Memory B cell (primary cell): Measurements from ENCODE around the gene ENTPD2.

Experiments
- ATAC-seq: fragments of 150-1000 bp; cut with Tn5 transposase; 2 replicates; pipeline ENCODE4 v1.10.0; 2021; ENCODE audit warnings: low read depth, mild to moderate bottlenecking, moderate library complexity
- DNase-seq, 2 donors: peaks; one replicate each; pipeline ENCODE4 v3.0.0; 2022; ENCODE audit warnings: low spot score in 2 of 2
- H3K27ac Mint-ChIP-seq: one replicate; pipeline ENCODE4 v1.8.0; 2022; ENCODE audit warnings: mild to moderate bottlenecking, moderate library complexity, mixed read lengths
- H3K27me3 Mint-ChIP-seq: one replicate; pipeline ENCODE4 v1.8.0; 2022; ENCODE audit warnings: mixed read lengths
- H3K36me3 Mint-ChIP-seq: one replicate; pipeline ENCODE4 v1.8.0; 2022; ENCODE audit warnings: mild to moderate bottlenecking, mixed read lengths
- H3K4me1 Mint-ChIP-seq: one replicate; pipeline ENCODE4 v1.8.0; 2022; ENCODE audit warnings: mixed read lengths
- H3K4me3 Mint-ChIP-seq: one replicate; pipeline ENCODE4 v1.8.0; 2022; ENCODE audit warnings: mild to moderate bottlenecking, moderate library complexity, mixed read lengths
- H3K9me3 Mint-ChIP-seq: one replicate; pipeline ENCODE4 v1.8.0; 2022; ENCODE audit warnings: mixed read lengths

The ENTPD2 gene

GRCh38 chr9:137018761-137019559 lies 34.9 kb downstream of the ENTPD2 start:
- Mint-ChIP-seq H3K27ac (no peak overlapping the region), H3K27me3 (no peaks in the 10 kb centered on the region), H3K36me3 (peaks cover 4% of the 10 kb centered on the region), H3K9me3 (no peaks in the 10 kb centered on the region), H3K4me3 (no peak overlapping the region), H3K4me1 (peaks cover 4% of the 10 kb centered on the region)
- DNase-seq = no peak
- ATAC-seq = no peak

- DNase-seq = no peak
- Mint-ChIP-seq H3K27me3 (no peaks in the 10 kb centered on the region), H3K9me3 (no peaks in the 10 kb centered on the region), H3K27ac (no peak overlapping the region), H3K4me1 (peaks cover 4% of the 10 kb centered on the region), H3K36me3 (peaks cover 4% of the 10 kb centered on the region), H3K4me3 (no peak overlapping the region)
- ATAC-seq = no peak
Measured at GRCh38 chr9:137017791-137018497, 35.9 kb downstream of the ENTPD2 start.

GRCh38 chr9:137017071-137017470 lies 36.8 kb downstream of the ENTPD2 start:
- H3K27ac Mint-ChIP-seq = no peak overlapping the region
- peaks cover 3% of the 10 kb centered on the region for H3K4me1 Mint-ChIP-seq
- peaks cover 4% of the 10 kb centered on the region for H3K36me3 Mint-ChIP-seq
- H3K27me3 Mint-ChIP-seq = no peaks in the 10 kb centered on the region
- DNase-seq = no peak
- no peaks in the 10 kb centered on the region for H3K9me3 Mint-ChIP-seq
- H3K4me3 Mint-ChIP-seq = no peak overlapping the region
- ATAC-seq = no peak

DNA sequence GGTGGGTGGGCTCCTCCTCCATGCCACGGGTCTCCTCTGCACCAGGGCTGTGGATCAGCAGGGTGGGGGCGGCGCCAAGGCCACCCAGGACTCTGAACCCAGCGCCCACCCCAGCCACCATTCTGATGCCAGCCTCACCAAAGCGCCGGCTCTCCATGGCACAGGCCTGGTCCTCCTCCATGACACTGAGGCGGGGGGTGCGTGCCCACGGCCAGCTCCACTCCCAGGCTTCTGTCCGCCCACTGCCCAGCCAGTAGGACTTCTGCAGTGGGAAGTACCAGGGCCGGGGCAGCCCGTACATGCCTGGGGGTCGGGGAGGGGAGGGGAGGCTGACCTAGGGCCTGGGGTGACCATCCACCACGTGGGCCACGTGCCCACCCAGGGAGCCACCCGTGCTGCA lies 37.4 kb downstream of the ENTPD2 start:
- no peaks in the 10 kb centered on the region for H3K4me1 Mint-ChIP-seq
- H3K27ac Mint-ChIP-seq = no peak overlapping the region
- H3K4me3 Mint-ChIP-seq = no peak overlapping the region
- H3K36me3 Mint-ChIP-seq = peaks cover 8% of the 10 kb centered on the region
- H3K27me3 Mint-ChIP-seq = no peaks in the 10 kb centered on the region
- ATAC-seq = no peak
- no peaks in the 10 kb centered on the region for H3K9me3 Mint-ChIP-seq
- DNase-seq = no peak

DNA sequence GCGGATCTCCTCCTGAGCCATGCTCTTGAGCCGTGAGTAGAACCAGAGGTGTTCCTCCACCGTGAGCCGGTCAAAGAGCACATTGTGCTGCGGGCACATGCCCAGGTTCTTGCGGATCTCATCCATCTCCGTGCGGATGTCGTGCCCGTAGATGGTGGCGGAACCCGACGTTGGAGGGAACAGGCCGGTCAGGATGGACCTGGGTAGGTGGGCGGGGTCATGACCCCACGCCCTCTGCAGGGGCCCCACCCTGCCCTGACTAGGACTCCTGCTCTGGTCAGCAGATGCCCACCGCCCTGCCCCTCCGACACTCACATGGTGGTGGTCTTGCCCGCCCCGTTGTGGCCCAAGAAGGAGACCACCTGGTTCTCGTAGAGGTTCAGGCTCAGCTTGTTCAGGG lies 37.9 kb downstream of the ENTPD2 start:
- Mint-ChIP-seq H3K4me3 (no peak overlapping the region), H3K27me3 (no peaks in the 10 kb centered on the region), H3K4me1 (no peaks in the 10 kb centered on the region), H3K36me3 (peaks cover 10% of the 10 kb centered on the region), H3K27ac (no peak overlapping the region), H3K9me3 (no peaks in the 10 kb centered on the region)
- DNase-seq = no peak
- no peak for ATAC-seq

DNA sequence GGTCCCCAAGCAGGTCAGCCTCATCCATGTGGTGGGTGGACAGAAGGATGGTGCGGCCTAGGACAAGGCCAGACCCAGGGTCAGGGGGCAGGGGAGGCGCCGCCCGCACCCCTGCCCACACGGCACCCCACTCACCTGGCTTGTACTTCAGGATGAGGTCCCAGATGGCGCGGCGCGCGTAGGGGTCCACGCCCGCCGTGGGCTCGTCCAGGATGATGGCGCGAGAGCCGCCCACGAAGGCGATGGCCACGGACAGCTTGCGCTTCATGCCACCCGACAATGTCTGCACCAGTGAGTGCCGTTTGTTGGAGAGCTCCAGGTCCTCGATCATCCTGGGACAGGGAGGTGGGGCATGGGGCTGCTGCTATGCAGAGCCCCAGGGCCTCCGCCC lies 38.3 kb downstream of the ENTPD2 start:
- Mint-ChIP-seq H3K4me1 (no peaks in the 10 kb centered on the region), H3K36me3 (peaks cover 10% of the 10 kb centered on the region), H3K9me3 (no peaks in the 10 kb centered on the region), H3K4me3 (no peak overlapping the region), H3K27me3 (no peaks in the 10 kb centered on the region), H3K27ac (no peak overlapping the region)
- DNase-seq (no peak), ATAC-seq (no peak)

- Mint-ChIP-seq H3K9me3 (no peaks in the 10 kb centered on the region), H3K4me1 (no peaks in the 10 kb centered on the region), H3K4me3 (no peak overlapping the region), H3K36me3 (peaks cover 10% of the 10 kb centered on the region), H3K27me3 (no peaks in the 10 kb centered on the region), H3K27ac (no peak overlapping the region)
- DNase-seq (no peak), ATAC-seq (no peak)
Measured at GRCh38 chr9:137014776-137015539, 38.9 kb downstream of the ENTPD2 start.

DNA sequence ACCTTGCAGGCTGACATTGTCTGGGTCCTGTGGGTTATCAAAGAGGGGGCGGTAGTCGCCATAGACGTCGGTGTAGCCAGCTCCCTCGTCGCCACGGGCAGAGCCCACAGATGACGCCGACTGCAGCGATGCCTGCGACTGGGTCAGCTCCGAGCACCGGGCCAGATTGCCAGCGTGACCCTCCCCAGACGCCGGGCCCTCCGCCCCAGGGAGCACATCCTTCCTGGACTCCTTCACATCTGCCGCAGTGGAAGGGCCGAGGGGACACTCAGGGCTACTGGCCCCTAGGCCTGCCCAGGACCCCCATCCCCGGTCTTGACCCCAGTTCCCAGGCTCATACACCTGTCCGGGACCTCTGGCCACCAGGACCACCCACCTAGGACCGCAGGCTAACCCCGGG lies 39.7 kb downstream of the ENTPD2 start:
- ATAC-seq = no peak
- Mint-ChIP-seq H3K27ac (no peak overlapping the region), H3K36me3 (peaks cover 10% of the 10 kb centered on the region), H3K27me3 (no peaks in the 10 kb centered on the region), H3K4me1 (no peaks in the 10 kb centered on the region), H3K4me3 (no peak overlapping the region), H3K9me3 (no peaks in the 10 kb centered on the region)
- no peak for DNase-seq

DNA sequence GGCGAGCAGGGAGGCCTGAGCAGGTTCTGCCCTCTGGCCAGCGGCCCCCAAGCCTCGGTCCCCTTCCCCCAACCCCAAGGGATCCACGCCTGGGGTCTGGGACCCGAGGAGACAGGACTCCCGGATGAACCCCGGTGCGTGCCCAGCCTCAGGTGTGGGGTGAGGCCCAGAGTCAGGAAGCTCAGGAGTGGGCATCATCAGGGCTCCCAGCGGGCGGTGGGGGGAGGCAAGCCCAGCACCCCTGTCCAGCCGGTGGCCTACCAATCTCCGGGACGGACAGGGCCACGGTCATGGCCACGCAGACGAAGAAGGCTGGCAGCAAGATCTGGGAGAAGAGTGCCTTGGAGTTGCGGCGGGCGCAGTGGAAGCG lies 40.3 kb downstream of the ENTPD2 start:
- no peaks in the 10 kb centered on the region for H3K27me3 Mint-ChIP-seq
- DNase-seq = no peak

GRCh38 chr9:137012694-137013570 lies 40.9 kb downstream of the ENTPD2 start:
- Mint-ChIP-seq H3K4me3 (no peak overlapping the region), H3K4me1 (no peaks in the 10 kb centered on the region), H3K36me3 (peaks cover 7% of the 10 kb centered on the region), H3K9me3 (no peaks in the 10 kb centered on the region), H3K27ac (no peak overlapping the region), H3K27me3 (no peaks in the 10 kb centered on the region)
- no peak for DNase-seq
- no peak for ATAC-seq

More for the DNA sequence above, 40.3 kb downstream of the ENTPD2 start:
- ATAC-seq = no peak
- Mint-ChIP-seq H3K4me3 (no peak overlapping the region), H3K27ac (no peak overlapping the region), H3K36me3 (peaks cover 9% of the 10 kb centered on the region), H3K4me1 (no peaks in the 10 kb centered on the region), H3K9me3 (no peaks in the 10 kb centered on the region)

DNA sequence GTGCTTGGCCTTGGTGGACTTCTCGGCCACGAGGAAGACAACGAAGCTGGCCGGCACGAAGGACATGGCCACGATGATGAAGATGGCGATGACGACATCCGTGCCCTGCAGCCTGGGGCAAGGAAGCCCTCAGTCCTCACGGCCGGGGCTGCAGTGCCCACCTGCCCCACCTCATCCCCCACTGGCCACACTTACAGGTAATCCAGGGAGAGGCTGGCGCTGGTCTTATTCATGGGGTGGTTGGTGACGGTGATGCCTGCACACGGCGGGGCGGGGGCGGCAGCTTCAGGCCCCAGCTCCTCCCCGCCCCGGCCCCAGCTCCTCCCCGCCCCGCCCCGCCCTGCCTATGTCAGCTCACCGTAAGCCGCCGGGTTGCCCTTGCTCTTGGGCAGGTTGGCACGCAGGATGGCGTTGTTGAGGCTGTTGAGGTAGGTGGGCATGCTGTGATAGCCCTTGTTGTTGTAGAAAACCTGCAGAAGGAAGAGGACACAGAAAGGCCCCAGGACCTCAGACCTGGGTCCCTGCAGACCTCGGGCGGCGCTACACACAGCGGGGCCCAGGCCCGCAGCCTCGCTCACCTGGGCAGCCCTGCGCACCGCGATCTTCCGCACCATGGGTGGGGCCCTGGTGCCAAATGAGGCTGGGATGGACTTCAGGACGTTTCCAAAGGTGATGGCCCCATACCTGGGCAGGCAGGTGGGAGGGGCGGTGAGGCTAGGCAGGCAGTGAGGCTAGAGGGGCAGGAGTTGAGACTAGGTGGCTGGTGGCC lies 41.8 kb downstream of the ENTPD2 start:
- Mint-ChIP-seq H3K9me3 (no peaks in the 10 kb centered on the region), H3K27ac (no peak overlapping the region), H3K36me3 (peaks cover 6% of the 10 kb centered on the region), H3K27me3 (no peaks in the 10 kb centered on the region), H3K4me1 (no peaks in the 10 kb centered on the region), H3K4me3 (no peak overlapping the region)
- ATAC-seq (no peak), DNase-seq (no peak)

DNA sequence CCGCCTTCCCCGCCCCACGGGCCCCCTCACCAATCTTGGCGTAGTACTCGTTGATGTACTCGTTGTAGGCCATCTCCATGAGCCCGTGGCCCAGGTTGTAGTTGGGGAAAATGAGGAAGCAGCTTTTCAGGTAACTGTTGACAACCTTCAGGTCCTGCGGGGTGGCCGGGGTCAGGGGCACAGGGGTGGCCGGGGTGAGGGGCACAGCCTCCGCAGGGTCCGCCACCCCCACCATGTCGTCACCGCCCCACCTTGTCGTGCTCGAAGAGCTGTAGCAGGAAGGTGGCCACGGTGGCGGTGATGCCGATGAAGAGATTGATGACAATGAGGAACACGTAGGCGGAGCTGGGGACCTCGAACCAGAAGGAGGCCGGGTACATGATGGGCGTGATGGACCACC lies 42.7 kb downstream of the ENTPD2 start:
- Mint-ChIP-seq H3K4me1 (no peaks in the 10 kb centered on the region), H3K4me3 (no peak overlapping the region), H3K27ac (no peak overlapping the region), H3K9me3 (no peaks in the 10 kb centered on the region), H3K27me3 (peaks cover 2% of the 10 kb centered on the region), H3K36me3 (peaks cover 6% of the 10 kb centered on the region)
- no peak for ATAC-seq
- DNase-seq = no peak
